ENCODE results near the gene HSPA9. TPM values are rescaled to one million over a fixed set of nuclear protein-coding genes. Genes with fewer than 3 reads are reported as not detected.
"Not testable (repeated sequence)": the region's sequence is repeated elsewhere in the genome, so short reads cannot be mapped to it uniquely, and the experiment has no call there.

HSPA9 gene
- total RNA-seq, 2 donors from 2014 or later: 448 to 505 TPM

GRCh38 chr5:138527170-138527569 lies 48.0 kb downstream of the HSPA9 start:
- H3K27me3 Mint-ChIP-seq (ENCODE audit: low read depth): no peaks in the 10 kb centered on the region
- peaks cover 0 to 20% of the 10 kb centered on the region in 2 donors for H3K36me3 Mint-ChIP-seq (ENCODE audit: insufficient read depth in 2 of 2)
- peak overlapping the region; percentile 35 for H3K27ac Mint-ChIP-seq
- H3K4me1 Mint-ChIP-seq (ENCODE audit: low read depth): peaks cover 56% of the 10 kb centered on the region
- DNase-seq (no peak), ATAC-seq (replicated peaks in 1 of 2) (no peak)
- H3K9me3 Mint-ChIP-seq: no peaks in the 10 kb centered on the region
- no peak overlapping the region for H3K4me3 Mint-ChIP-seq

GRCh38 chr5:138523406-138523805 lies 51.8 kb downstream of the HSPA9 start:
- Mint-ChIP-seq H3K27me3 (ENCODE audit: low read depth) (no peaks in the 10 kb centered on the region), H3K36me3 (ENCODE audit: insufficient read depth in 2 of 2) (peaks cover 4 to 14% of the 10 kb centered on the region in 2 donors), H3K9me3 (no peaks in the 10 kb centered on the region), H3K4me1 (ENCODE audit: low read depth) (peaks cover 33% of the 10 kb centered on the region), H3K4me3 (no peak overlapping the region), H3K27ac (peak overlapping the region; percentile 4)
- ATAC-seq (replicated peaks in 1 of 2): no peak
- no peak for DNase-seq

- DNase-seq: no peak
- peaks cover 6 to 24% of the 10 kb centered on the region in 2 donors for H3K36me3 Mint-ChIP-seq (ENCODE audit: insufficient read depth in 2 of 2)
- peaks cover 19% of the 10 kb centered on the region for H3K4me1 Mint-ChIP-seq (ENCODE audit: low read depth)
- no peak overlapping the region for H3K4me3 Mint-ChIP-seq
- no peaks in the 10 kb centered on the region for H3K9me3 Mint-ChIP-seq
- peak overlapping the region; percentile 26 for H3K27ac Mint-ChIP-seq
- H3K27me3 Mint-ChIP-seq (ENCODE audit: low read depth): no peaks in the 10 kb centered on the region
- no peak for ATAC-seq (replicated peaks in 1 of 2)
Observed at GRCh38 chr5:138520971-138521370, 54.2 kb downstream of the HSPA9 start.

- ATAC-seq (replicated peaks in 1 of 2) (no peak), DNase-seq (no peak)
- Mint-ChIP-seq H3K4me3 (no peak overlapping the region), H3K27ac (peak overlapping the region; percentile 38), H3K9me3 (no peaks in the 10 kb centered on the region), H3K4me1 (ENCODE audit: low read depth) (peaks cover 8% of the 10 kb centered on the region), H3K36me3 (ENCODE audit: insufficient read depth in 2 of 2) (peaks cover 6 to 31% of the 10 kb centered on the region in 2 donors), H3K27me3 (ENCODE audit: low read depth) (no peaks in the 10 kb centered on the region)
Observed at GRCh38 chr5:138517437-138517836, 57.8 kb downstream of the HSPA9 start.

GRCh38 chr5:138515556-138516245 lies 59.5 kb downstream of the HSPA9 start:
- Mint-ChIP-seq H3K27me3 (ENCODE audit: low read depth) (no peaks in the 10 kb centered on the region), H3K4me3 (no peak overlapping the region), H3K36me3 (ENCODE audit: insufficient read depth in 2 of 2) (peaks cover 8 to 37% of the 10 kb centered on the region in 2 donors), H3K4me1 (ENCODE audit: low read depth) (peaks cover 4% of the 10 kb centered on the region), H3K9me3 (no peaks in the 10 kb centered on the region), H3K27ac (no peak overlapping the region)
- ATAC-seq (replicated peaks in 1 of 2) (no peak), DNase-seq (no peak)

GRCh38 chr5:138514021-138514420 lies 61.2 kb downstream of the HSPA9 start:
- no peak overlapping the region for H3K4me3 Mint-ChIP-seq
- ATAC-seq (replicated peaks in 1 of 2) (no peak), DNase-seq (no peak)
- peaks cover 11 to 44% of the 10 kb centered on the region in 2 donors for H3K36me3 Mint-ChIP-seq (ENCODE audit: insufficient read depth in 2 of 2)
- no peaks in the 10 kb centered on the region for H3K4me1 Mint-ChIP-seq (ENCODE audit: low read depth)
- no peaks in the 10 kb centered on the region for H3K27me3 Mint-ChIP-seq (ENCODE audit: low read depth)
- H3K27ac Mint-ChIP-seq: peak overlapping the region; percentile 26
- H3K9me3 Mint-ChIP-seq: no peaks in the 10 kb centered on the region

GRCh38 chr5:138508958-138509357 lies 66.2 kb downstream of the HSPA9 start:
- H3K36me3 Mint-ChIP-seq (ENCODE audit: insufficient read depth in 2 of 2): peaks cover 9 to 35% of the 10 kb centered on the region in 2 donors
- no peak overlapping the region for H3K27ac Mint-ChIP-seq
- DNase-seq (no peak), ATAC-seq (replicated peaks in 1 of 2) (no peak)
- H3K9me3 Mint-ChIP-seq: no peaks in the 10 kb centered on the region
- no peaks in the 10 kb centered on the region for H3K27me3 Mint-ChIP-seq (ENCODE audit: low read depth)
- no peak overlapping the region for H3K4me3 Mint-ChIP-seq
- H3K4me1 Mint-ChIP-seq (ENCODE audit: low read depth): no peaks in the 10 kb centered on the region

GRCh38 chr5:138507485-138507884 lies 67.7 kb downstream of the HSPA9 start:
- not testable (repeated sequence) for H3K4me1 Mint-ChIP-seq (ENCODE audit: low read depth); H3K27ac Mint-ChIP-seq

GRCh38 chr5:138506370-138507306 lies 68.6 kb downstream of the HSPA9 start:
- Mint-ChIP-seq H3K27ac (no peak overlapping the region), H3K9me3 (no peaks in the 10 kb centered on the region), H3K36me3 (ENCODE audit: insufficient read depth in 2 of 2) (peaks cover 9 to 25% of the 10 kb centered on the region in 2 donors), H3K4me3 (no peak overlapping the region), H3K4me1 (ENCODE audit: low read depth) (no peaks in the 10 kb centered on the region), H3K27me3 (ENCODE audit: low read depth) (no peaks in the 10 kb centered on the region)
- ATAC-seq (replicated peaks in 1 of 2) (no peak), DNase-seq (no peak)

More at GRCh38 chr5:138507485-138507884, 67.7 kb downstream of the HSPA9 start:
- ATAC-seq (replicated peaks in 1 of 2); H3K9me3 Mint-ChIP-seq; DNase-seq; H3K4me3 Mint-ChIP-seq; H3K27me3 Mint-ChIP-seq (ENCODE audit: low read depth): not testable (repeated sequence)
- peaks cover 9 to 26% of the 10 kb centered on the region in 2 donors for H3K36me3 Mint-ChIP-seq (ENCODE audit: insufficient read depth in 2 of 2)

- Mint-ChIP-seq H3K27ac (no peak overlapping the region), H3K27me3 (ENCODE audit: low read depth) (no peaks in the 10 kb centered on the region), H3K4me1 (ENCODE audit: low read depth) (no peaks in the 10 kb centered on the region), H3K4me3 (no peak overlapping the region), H3K36me3 (ENCODE audit: insufficient read depth in 2 of 2) (peaks cover 6 to 12% of the 10 kb centered on the region in 2 donors), H3K9me3 (no peaks in the 10 kb centered on the region)
- ATAC-seq (replicated peaks in 1 of 2): no peak
- DNase-seq: no peak
Observed at GRCh38 chr5:138504799-138505198, 70.4 kb downstream of the HSPA9 start.

Other genes with a start within 250 kb of the HSPA9 start
- gene CDC25C, start 243.6 kb downstream of the HSPA9 start, total RNA-seq: 10 to 100 TPM; 22.6 to 30.1 TPM
- 10 to 100 TPM; 39.1 to 44.7 TPM for gene FAM53C, start 237.1 kb downstream of the HSPA9 start, total RNA-seq
- gene KDM3B, start 222.7 kb downstream of the HSPA9 start, total RNA-seq: 10 to 100 TPM; 59.5 to 67.2 TPM
- gene REEP2, start 136.3 kb downstream of the HSPA9 start, total RNA-seq: 10 to 100 TPM in 1 of 2 donors, 1 to 10 TPM in 1; 6.6 to 11.5 TPM
- 100 to 1,000 TPM in 1 of 2 donors, 10 to 100 TPM in 1; 94.3 to 105 TPM for gene EGR1, start 109.9 kb downstream of the HSPA9 start, total RNA-seq
- gene ETF1, start 32.2 kb downstream of the HSPA9 start, total RNA-seq: 100 to 1,000 TPM; 106 to 111 TPM
- gene CTNNA1, start 178.0 kb upstream of the HSPA9 start, total RNA-seq: 10 to 100 TPM; 62.3 to 73.0 TPM